ENCODE data around the gene RALB. TPM values are rescaled to one million over a fixed set of nuclear protein-coding genes. Genes with fewer than 3 reads are reported as not detected.

Gene RALB
- total RNA-seq, 2 donors from 2014 or later = 43.7 to 48.5 TPM

DNA sequence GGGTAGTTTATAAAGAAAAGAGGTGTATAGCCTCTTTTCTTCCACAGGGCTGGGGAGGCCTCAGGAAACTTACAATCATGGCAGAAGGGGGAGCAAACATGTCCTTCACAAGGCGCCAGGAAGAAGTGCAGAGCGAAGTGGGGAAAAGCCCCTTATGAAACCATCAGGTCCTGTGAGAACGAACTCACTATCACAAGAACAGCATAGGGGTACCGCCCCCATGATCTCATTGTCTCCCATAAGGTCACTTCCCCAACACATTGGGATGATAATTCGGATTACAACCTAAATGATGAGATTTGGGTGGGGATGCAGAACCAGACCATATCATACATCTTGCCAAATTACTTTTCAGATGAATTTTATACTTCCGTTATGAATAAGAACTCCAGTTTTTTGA lies 32.4 kb downstream of the RALB start:
- Histone ChIP-seq H3K27ac (no peak overlapping the region), H3K9me3 (no peaks in the 10 kb centered on the region), H3K4me3 (no peak overlapping the region), H3K4me1 (no peaks in the 10 kb centered on the region), H3K36me3 (peaks cover 16% of the 10 kb centered on the region), H3K27me3 (no peaks in the 10 kb centered on the region)
- no peak for DNase-seq (ENCODE audit: low spot score)
- TF ChIP-seq, protein P1, sequence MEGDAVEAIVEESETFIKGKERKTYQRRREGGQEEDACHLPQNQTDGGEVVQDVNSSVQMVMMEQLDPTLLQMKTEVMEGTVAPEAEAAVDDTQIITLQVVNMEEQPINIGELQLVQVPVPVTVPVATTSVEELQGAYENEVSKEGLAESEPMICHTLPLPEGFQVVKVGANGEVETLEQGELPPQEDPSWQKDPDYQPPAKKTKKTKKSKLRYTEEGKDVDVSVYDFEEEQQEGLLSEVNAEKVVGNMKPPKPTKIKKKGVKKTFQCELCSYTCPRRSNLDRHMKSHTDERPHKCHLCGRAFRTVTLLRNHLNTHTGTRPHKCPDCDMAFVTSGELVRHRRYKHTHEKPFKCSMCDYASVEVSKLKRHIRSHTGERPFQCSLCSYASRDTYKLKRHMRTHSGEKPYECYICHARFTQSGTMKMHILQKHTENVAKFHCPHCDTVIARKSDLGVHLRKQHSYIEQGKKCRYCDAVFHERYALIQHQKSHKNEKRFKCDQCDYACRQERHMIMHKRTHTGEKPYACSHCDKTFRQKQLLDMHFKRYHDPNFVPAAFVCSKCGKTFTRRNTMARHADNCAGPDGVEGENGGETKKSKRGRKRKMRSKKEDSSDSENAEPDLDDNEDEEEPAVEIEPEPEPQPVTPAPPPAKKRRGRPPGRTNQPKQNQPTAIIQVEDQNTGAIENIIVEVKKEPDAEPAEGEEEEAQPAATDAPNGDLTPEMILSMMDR (IDR thresholded peaks at IDR 0.05) = no peak

DNA sequence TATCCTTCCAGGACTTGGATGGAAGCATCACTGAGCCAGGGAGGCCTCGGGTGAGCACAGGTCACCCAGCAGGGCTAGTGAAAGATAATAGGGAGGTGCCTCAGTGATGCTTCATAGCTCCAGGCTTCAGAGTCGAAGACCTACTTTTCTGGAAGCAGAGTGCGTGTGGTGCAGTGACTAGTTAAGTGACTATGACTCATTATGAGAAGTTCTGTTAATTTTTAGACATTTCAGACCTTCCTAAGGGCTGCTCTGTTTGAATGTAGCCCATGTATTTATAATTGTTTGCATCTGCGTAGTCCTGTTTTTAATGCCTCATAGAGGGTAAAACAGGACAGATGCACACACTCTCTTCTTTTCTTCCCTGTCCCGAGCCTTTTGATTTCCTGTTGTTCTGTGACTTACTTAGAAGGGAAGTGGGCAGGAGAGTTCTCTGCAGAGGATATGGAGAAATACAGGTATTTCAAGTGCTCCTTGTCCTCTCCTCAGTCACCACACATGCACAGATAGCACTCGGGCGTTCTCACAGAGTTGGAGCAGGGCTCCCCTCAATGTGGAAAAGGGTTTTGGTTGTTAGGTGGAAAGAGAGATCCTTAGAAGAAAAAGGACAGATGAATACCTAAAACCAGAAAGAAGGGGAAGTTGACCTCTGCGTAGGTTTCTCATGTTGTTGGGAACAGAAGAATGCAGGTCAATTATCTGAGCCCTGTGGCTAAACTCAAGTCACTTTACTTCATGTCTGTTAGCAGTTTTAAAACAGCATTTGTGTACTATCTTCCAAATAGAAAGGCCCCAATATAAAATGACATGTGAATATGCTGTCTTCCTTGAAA lies 34.7 kb downstream of the RALB start:
- H3K36me3 ChIP-seq = peaks cover 6% of the 10 kb centered on the region
- H3K27ac ChIP-seq = no peak overlapping the region
- no peaks in the 10 kb centered on the region for H3K9me3 ChIP-seq
- H3K27me3 ChIP-seq = no peaks in the 10 kb centered on the region
- peaks cover 0 to 19% of the 10 kb centered on the region in 2 donors for H3K4me1 ChIP-seq
- TF ChIP-seq, protein P1 (IDR thresholded peaks at IDR 0.05) = no peak
- no peak overlapping the region for H3K4me3 ChIP-seq
- no peak for DNase-seq (ENCODE audit: low spot score)

DNA sequence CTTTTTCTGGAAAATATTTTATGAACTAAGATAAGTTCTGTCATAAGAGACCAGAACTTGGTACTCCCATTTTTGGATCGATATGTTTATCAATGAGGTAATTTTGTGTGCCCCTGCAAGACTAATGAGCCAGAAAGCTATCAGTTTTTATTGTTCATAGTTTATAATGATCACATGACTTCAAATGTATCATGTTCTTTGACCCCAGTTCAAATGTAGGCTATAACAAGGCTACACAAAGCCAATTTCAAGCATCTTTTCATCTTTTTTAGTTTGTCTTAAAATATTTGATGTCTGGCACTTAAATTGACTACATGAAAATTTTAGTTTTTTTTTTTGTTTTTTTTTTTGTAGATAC lies 35.3 kb downstream of the RALB start:
- Histone ChIP-seq H3K27me3 (no peaks in the 10 kb centered on the region), H3K9me3 (no peaks in the 10 kb centered on the region), H3K36me3 (peaks cover 6% of the 10 kb centered on the region), H3K4me1 (peaks cover 0 to 24% of the 10 kb centered on the region in 2 donors), H3K4me3 (no peak overlapping the region), H3K27ac (no peak overlapping the region)
- TF ChIP-seq, protein P1 (IDR thresholded peaks at IDR 0.05) = no peak
- DNase-seq (ENCODE audit: low spot score) = no peak

DNA sequence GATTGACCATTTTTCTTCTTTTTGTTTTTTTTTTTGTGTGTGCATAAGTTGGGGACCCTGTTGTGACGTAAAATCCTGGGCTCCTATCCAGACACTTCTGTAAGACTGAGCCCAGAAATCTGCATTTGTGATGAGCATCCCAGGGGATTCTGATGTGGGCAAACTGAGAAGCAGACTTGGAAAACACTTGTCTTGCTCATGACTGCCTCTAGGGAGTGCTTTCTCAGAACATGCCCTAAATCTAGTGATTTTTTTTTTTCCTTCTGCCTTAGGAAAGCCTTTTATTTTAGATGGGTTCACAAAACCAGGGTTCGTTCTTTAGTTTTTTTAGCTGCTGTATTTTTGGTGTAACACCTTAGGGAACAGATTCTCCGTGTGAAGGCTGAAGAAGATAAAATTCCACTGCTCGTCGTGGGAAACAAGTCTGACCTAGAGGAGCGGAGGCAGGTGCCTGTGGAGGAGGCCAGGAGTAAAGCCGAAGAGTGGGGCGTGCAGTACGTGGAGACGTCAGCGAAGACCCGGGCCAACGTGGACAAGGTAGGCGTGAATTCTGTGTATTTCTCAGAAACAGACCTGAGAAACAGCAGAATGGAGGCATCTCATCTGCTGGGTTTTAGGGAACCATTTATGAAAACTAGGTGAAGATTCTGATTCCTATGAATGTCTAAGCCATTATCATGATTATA lies 36.7 kb downstream of the RALB start:
- TF ChIP-seq, protein P1 (IDR thresholded peaks at IDR 0.05) = no peak
- Histone ChIP-seq H3K9me3 (no peaks in the 10 kb centered on the region), H3K4me1 (peaks cover 0 to 37% of the 10 kb centered on the region in 2 donors), H3K4me3 (no peak overlapping the region), H3K27ac (no peak overlapping the region), H3K27me3 (no peaks in the 10 kb centered on the region), H3K36me3 (peaks cover 7% of the 10 kb centered on the region)
- no peak for DNase-seq (ENCODE audit: low spot score)

DNA sequence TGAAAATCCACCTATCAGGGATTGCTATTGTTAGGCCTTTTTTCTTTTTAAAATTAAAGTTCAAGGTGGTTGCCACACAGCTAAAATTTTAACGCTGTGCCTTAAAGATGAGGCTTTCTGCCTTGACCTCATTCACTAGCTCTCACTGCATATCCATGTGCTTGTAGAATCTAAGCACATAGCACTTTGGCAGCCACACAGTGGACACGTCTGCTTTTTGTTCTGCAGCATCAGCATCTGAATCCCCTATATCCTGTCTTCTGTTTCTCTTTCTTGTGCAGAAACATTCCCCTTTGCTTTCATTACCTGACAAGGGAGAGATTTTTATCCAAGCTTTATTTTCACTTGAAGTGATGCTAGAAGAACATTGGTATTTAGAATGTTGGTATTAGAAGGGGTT lies 38.1 kb downstream of the RALB start:
- H3K4me3 ChIP-seq = no peak overlapping the region
- H3K27ac ChIP-seq = no peak overlapping the region
- H3K27me3 ChIP-seq = no peaks in the 10 kb centered on the region
- peaks cover 8% of the 10 kb centered on the region for H3K36me3 ChIP-seq
- no peak for DNase-seq (ENCODE audit: low spot score)
- H3K4me1 ChIP-seq = peaks cover 0 to 38% of the 10 kb centered on the region in 2 donors
- no peaks in the 10 kb centered on the region for H3K9me3 ChIP-seq
- TF ChIP-seq, protein P1 (IDR thresholded peaks at IDR 0.05) = no peak
